Astrocyte of the spinal cord (primary cell): ENCODE results near the gene FSHB.
"Not testable (repeated sequence)": the region's sequence is repeated elsewhere in the genome, so short reads cannot be mapped to it uniquely, and the experiment has no call there.

Experiments
- DNase-seq: peaks from one replicate; pipeline ENCODE4 v3.0.0; 2011; ENCODE audit warnings: low read depth, low spot score
- H3K4me3 ChIP-seq: 2 replicates; pipeline ENCODE4 v1.5.1; 2011; ENCODE audit warnings: low read depth, mild to moderate bottlenecking, low read length, moderate library complexity
- CTCF ChIP-seq: IDR thresholded peaks from 2 replicates; pipeline ENCODE4 v1.5.1; 2012; ENCODE audit warnings: low read depth, mild to moderate bottlenecking, low read length, inconsistent platforms
- in situ Hi-C: cut with HindIII; loops from 2 replicates; pipeline ENCODE4 v1.10.0; 2017; ENCODE audit warnings: low sequenced_read_pairs

FSHB gene

DNA sequence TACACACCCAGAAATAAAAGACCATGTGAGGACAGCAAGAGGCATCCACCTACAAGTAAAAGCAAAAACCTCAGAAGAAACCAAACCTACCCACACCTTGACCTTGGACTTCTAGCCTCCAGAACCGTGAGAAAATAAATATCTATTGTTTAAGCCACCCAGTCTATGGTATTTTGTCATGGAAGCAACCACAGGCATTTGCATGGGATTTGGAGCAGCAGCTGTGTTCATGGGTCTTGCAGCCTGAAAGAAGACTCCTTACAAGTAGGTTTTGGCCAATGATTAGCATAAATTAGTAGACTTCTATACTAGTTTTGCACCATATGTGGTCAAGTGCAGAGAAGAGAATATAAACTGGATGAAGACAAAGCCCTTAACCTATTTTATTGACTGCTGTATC lies 27.9 kb downstream of the FSHB start:
- in situ Hi-C loops, result no loop called here
- no peak for DNase-seq

GRCh38 chr11:30260813-30261212 lies 30.0 kb downstream of the FSHB start:
- H3K4me3 ChIP-seq, result no peak overlapping the region
- no peak for TF ChIP-seq CTCF
- no peak for DNase-seq
- in situ Hi-C loops, result no loop called here

More for the DNA sequence above, 27.9 kb downstream of the FSHB start:
- no peak for TF ChIP-seq CTCF
- H3K4me3 ChIP-seq, result no peak overlapping the region

- in situ Hi-C loops, result no loop called here
- no peak for TF ChIP-seq CTCF
Measured at GRCh38 chr11:30261821-30262220, 31.0 kb downstream of the FSHB start.

DNA sequence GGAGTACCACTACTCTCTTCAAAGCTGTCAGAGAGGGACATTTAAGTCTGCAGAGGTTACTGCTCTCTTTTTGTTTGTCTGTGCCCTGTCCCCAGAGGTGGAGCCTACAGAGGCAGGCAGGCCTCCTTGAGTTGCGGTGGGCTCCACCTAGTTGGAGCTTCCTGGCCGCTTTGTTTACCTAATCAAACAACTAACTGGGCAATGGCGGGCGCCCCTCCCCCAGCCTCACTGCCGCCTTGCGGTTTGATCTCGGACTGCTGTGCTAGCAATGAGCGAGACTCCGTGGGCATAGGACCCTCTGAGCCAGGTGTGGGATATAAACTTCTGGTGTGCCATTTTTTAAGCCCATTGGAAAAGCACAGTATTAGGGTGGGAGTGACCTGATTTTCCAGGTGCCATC lies 37.8 kb downstream of the FSHB start:
- in situ Hi-C loops, result not testable (repeated sequence)

More at GRCh38 chr11:30261821-30262220, 31.0 kb downstream of the FSHB start:
- DNase-seq, result no peak
- H3K4me3 ChIP-seq, result no peak overlapping the region

GRCh38 chr11:30270671-30271070 lies 39.9 kb downstream of the FSHB start:
- no peak for TF ChIP-seq CTCF
- in situ Hi-C loops, result no loop called here
- no peak for DNase-seq
- no peak overlapping the region for H3K4me3 ChIP-seq

More for the DNA sequence above, 37.8 kb downstream of the FSHB start:
- not testable (repeated sequence) for H3K4me3 ChIP-seq, DNase-seq

- in situ Hi-C loops, result no loop called here
- TF ChIP-seq CTCF, result no peak
- DNase-seq, result no peak
- no peak overlapping the region for H3K4me3 ChIP-seq
Measured at GRCh38 chr11:30277176-30277575, 46.4 kb downstream of the FSHB start.

- TF ChIP-seq CTCF, result no peak
- DNase-seq, result no peak
- no peak overlapping the region for H3K4me3 ChIP-seq
- in situ Hi-C loops, result no loop called here
Measured at GRCh38 chr11:30279796-30280195, 49.0 kb downstream of the FSHB start.
